ENCODE measurements around the gene PRPF31.

The PRPF31 gene, protein sequence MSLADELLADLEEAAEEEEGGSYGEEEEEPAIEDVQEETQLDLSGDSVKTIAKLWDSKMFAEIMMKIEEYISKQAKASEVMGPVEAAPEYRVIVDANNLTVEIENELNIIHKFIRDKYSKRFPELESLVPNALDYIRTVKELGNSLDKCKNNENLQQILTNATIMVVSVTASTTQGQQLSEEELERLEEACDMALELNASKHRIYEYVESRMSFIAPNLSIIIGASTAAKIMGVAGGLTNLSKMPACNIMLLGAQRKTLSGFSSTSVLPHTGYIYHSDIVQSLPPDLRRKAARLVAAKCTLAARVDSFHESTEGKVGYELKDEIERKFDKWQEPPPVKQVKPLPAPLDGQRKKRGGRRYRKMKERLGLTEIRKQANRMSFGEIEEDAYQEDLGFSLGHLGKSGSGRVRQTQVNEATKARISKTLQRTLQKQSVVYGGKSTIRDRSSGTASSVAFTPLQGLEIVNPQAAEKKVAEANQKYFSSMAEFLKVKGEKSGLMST

DNA sequence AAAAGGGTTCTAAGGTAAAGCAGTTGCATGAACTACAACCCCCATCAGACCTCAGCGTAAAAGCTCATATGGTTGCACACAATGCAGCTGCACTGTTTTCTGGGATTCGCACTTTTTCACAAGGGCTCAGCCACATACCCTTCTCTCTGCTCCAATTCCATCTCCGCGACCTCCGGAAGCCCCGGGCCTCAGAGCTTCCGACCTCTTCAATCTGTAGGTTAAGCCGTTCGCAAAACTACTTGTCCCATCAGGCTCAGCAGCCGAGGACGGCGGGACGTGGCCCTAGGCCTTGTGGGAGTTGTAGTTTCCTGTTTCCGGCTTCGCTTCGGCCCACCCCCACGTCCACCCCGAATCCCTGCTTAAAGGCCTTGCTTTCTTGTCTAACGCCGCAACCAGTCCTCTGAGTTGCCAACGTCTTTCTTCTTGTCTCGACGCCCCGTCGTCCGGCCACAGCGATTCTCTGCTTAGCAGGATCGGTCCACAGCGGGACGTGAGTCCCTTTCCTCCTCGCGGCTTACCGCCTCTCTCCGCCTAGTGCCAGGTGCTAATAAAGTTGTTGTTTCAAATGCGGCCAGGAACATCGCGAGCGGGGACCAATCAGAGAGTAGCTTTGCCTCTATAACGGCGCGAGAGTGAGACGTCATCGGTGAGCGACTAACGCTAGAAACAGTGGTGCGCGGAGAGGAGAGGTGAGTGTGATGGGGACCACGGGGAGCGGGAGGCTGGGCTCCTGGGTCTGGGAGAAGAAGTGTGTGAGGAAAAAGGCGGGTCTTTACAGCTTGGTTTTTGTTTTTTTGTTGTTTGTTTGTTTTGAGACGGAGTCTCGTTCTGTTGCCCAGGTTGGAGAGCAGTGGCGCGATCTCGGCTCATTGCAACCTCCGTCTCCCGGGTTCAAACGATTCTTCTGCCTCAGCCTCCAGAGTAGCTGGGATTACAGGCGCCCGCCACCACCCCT lies at the start of gene PRPF31, which contains the start of gene TFPT:
TSS of gene PRPF31 (plus strand) at position 646 of the 955 bp plus-strand sequence. CDS start 2,525 bp downstream, outside the sequence.
TSS of gene TFPT (minus strand) at position 549 of the 955 bp plus-strand sequence. CDS start at position 161, 388 bp downstream.
- H3K36me3 ChIP-seq (ENCODE audit: control insufficient read depth in 2 of 2, insufficient read depth in 2 of 2, low read length in 2 of 2) = peaks cover 14 to 18% of the 10 kb centered on the region in 2 donors

DNA sequence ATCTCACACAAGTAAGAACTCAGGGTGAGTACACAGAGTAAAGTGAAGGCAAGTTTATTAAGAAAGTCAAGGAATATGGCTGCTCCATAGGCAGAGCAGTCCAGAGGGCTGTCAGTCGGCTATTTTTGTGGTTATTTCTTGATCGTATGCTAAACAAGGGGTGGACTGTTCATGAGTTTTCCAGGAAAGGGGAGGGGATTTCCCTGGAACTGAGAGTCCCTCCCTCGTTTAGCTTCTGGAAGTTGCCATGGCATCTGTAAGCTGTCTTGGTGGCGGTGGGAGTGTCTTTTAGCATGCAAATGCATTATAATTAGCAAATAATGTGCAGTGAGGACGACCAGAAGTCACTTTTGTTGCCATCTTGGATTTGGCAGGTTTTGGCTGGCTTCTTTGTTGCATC lies 46.1 kb upstream of the PRPF31 start:
- no peaks in the 10 kb centered on the region for H3K27me3 ChIP-seq (ENCODE audit: control insufficient read depth in 2 of 2, insufficient read depth in 2 of 2, low read length in 2 of 2)
- peaks cover 0 to 6% of the 10 kb centered on the region in 2 donors for H3K9me3 ChIP-seq (ENCODE audit: control insufficient read depth in 2 of 2, low read length in 2 of 2)
- H3K4me3 ChIP-seq (ENCODE audit: low read length in 2 of 2) = no peak overlapping the region
- H3K9ac ChIP-seq (ENCODE audit: low read depth in 1 of 2, low read length in 2 of 2) = no peak overlapping the region
- no peak overlapping the region for H3K27ac ChIP-seq (ENCODE audit: low read depth in 2 of 2, low read length in 2 of 2)
- no peaks in the 10 kb centered on the region for H3K36me3 ChIP-seq (ENCODE audit: control insufficient read depth in 2 of 2, insufficient read depth in 2 of 2, low read length in 2 of 2)
- no peaks in the 10 kb centered on the region for H3K4me1 ChIP-seq (ENCODE audit: control insufficient read depth in 2 of 2, insufficient read depth in 2 of 2, low read length in 2 of 2)

More for the DNA sequence above, at the start of gene PRPF31, which contains the start of gene TFPT:
- Histone ChIP-seq H3K4me1 (ENCODE audit: control insufficient read depth in 2 of 2, insufficient read depth in 2 of 2, low read length in 2 of 2) (peaks cover 14 to 18% of the 10 kb centered on the region in 2 donors), H3K4me3 (ENCODE audit: low read length in 2 of 2) (peak within 1 kb of the TSS; percentile 94), H3K27me3 (ENCODE audit: control insufficient read depth in 2 of 2, insufficient read depth in 2 of 2, low read length in 2 of 2) (no peaks in the 10 kb centered on the region), H3K9ac (ENCODE audit: low read depth in 1 of 2, low read length in 2 of 2) (peak within 1 kb of the TSS; percentile 88 to 95), H3K27ac (ENCODE audit: low read depth in 2 of 2, low read length in 2 of 2) (peak within 1 kb of the TSS; percentile 90 to 94), H3K9me3 (ENCODE audit: control insufficient read depth in 2 of 2, low read length in 2 of 2) (no peaks in the 10 kb centered on the region)

DNA sequence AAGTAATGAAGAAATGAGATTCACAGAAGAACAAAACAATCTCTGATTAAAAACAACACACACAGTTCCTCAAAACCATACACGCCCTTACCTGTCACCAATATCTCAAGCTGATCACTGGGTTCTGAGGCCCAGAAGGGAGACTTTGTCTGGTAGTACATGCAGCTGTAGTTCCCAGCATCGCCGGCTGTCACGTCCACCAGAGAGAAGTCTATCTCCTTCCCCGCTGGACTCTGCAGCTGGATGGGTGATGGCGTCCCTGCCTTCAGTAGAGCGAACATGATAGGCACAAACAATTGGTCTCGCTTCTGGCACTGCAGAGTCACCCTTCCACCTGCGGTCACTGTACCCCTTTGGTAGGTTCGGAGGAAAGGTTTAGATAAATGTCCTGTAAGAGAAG lies 41.7 kb upstream of the PRPF31 start:
- H3K9ac ChIP-seq (ENCODE audit: low read depth in 1 of 2, low read length in 2 of 2) = no peak overlapping the region
- no peak overlapping the region for H3K27ac ChIP-seq (ENCODE audit: low read depth in 2 of 2, low read length in 2 of 2)
- H3K4me3 ChIP-seq (ENCODE audit: low read length in 2 of 2) = no peak overlapping the region
- no peaks in the 10 kb centered on the region for H3K36me3 ChIP-seq (ENCODE audit: control insufficient read depth in 2 of 2, insufficient read depth in 2 of 2, low read length in 2 of 2)
- peaks cover 0 to 6% of the 10 kb centered on the region in 2 donors for H3K9me3 ChIP-seq (ENCODE audit: control insufficient read depth in 2 of 2, low read length in 2 of 2)
- H3K4me1 ChIP-seq (ENCODE audit: control insufficient read depth in 2 of 2, insufficient read depth in 2 of 2, low read length in 2 of 2) = no peaks in the 10 kb centered on the region
- H3K27me3 ChIP-seq (ENCODE audit: control insufficient read depth in 2 of 2, insufficient read depth in 2 of 2, low read length in 2 of 2) = no peaks in the 10 kb centered on the region

DNA sequence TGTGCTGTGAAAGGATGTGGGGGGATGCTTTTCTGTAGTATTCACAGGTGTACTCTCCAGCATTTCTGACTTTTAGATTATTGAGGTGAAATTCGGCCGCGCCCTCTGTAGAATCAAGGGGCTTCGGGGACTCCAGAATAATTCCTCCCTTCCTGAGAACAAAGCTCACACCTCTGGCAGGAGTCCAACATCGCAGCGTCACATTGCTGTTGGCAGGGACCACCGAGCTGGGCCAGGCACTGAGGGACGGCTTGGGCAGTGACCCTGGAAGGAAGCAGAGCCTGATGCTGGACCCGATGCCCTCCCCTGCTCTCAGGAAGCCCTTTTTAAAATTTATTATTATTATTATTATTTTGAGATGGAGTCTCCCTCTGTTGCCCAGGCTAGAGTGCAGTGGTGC lies 40.7 kb upstream of the PRPF31 start:
- no peaks in the 10 kb centered on the region for H3K36me3 ChIP-seq (ENCODE audit: control insufficient read depth in 2 of 2, insufficient read depth in 2 of 2, low read length in 2 of 2)
- H3K4me1 ChIP-seq (ENCODE audit: control insufficient read depth in 2 of 2, insufficient read depth in 2 of 2, low read length in 2 of 2) = no peaks in the 10 kb centered on the region

DNA sequence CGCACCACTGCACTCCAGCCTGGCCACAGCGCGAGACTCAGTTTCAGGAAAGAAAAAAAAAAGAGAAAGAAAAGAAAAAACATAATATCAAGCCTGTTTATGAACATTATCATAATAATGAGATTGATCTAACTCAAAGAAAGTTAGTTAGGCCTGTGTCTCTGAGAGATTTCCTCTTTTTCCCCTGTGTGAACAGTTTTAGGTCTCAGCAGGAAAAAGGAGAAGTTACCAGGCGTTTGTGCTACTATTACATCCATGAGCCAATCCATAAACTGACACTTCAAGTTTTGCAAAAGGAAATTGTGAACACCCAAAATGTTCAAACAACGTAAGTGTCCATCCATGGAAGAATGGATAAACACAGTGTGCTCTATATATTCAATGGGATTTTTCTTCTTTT lies 38.2 kb upstream of the PRPF31 start:
- no peak overlapping the region for H3K4me3 ChIP-seq (ENCODE audit: low read length in 2 of 2)
- no peaks in the 10 kb centered on the region for H3K4me1 ChIP-seq (ENCODE audit: control insufficient read depth in 2 of 2, insufficient read depth in 2 of 2, low read length in 2 of 2)
- H3K27ac ChIP-seq (ENCODE audit: low read depth in 2 of 2, low read length in 2 of 2) = no peak overlapping the region
- peaks cover 0 to 4% of the 10 kb centered on the region in 2 donors for H3K9me3 ChIP-seq (ENCODE audit: control insufficient read depth in 2 of 2, low read length in 2 of 2)
- no peaks in the 10 kb centered on the region for H3K27me3 ChIP-seq (ENCODE audit: control insufficient read depth in 2 of 2, insufficient read depth in 2 of 2, low read length in 2 of 2)
- H3K9ac ChIP-seq (ENCODE audit: low read depth in 1 of 2, low read length in 2 of 2) = no peak overlapping the region
- no peaks in the 10 kb centered on the region for H3K36me3 ChIP-seq (ENCODE audit: control insufficient read depth in 2 of 2, insufficient read depth in 2 of 2, low read length in 2 of 2)

More for the DNA sequence above, 40.7 kb upstream of the PRPF31 start:
- no peaks in the 10 kb centered on the region for H3K27me3 ChIP-seq (ENCODE audit: control insufficient read depth in 2 of 2, insufficient read depth in 2 of 2, low read length in 2 of 2)
- H3K9me3 ChIP-seq (ENCODE audit: control insufficient read depth in 2 of 2, low read length in 2 of 2) = peaks cover 0 to 2% of the 10 kb centered on the region in 2 donors
- no peak overlapping the region for H3K27ac ChIP-seq (ENCODE audit: low read depth in 2 of 2, low read length in 2 of 2)
- H3K4me3 ChIP-seq (ENCODE audit: low read length in 2 of 2) = no peak overlapping the region
- no peak overlapping the region for H3K9ac ChIP-seq (ENCODE audit: low read depth in 1 of 2, low read length in 2 of 2)

DNA sequence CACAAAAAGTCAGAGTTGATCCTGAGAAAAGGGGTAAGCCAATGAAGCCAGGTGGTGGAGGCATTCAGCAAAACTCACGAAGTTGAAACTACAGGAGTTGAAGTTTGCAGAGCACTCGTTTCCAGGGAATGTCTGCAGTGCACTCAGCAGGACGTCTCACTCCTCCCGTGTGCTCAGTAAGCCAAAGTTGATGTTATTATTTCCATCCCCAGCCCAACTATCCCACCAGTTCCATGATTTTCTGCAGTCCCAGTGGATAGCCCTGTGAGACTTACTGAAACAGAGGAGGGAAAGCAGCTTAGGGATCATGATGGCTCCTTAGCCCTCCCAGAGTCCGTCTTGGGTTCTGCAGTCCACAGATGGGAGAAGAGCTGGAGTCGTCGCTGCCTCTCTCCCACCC lies 34.5 kb upstream of the PRPF31 start, which contains the start of gene TARM1:
TSS of gene TARM1 (minus strand) at position 334 of the 400 bp plus-strand sequence. CDS start at position 309, 25 bp downstream.
- peaks cover 0 to 6% of the 10 kb centered on the region in 2 donors for H3K9me3 ChIP-seq (ENCODE audit: control insufficient read depth in 2 of 2, low read length in 2 of 2)
- H3K27ac ChIP-seq (ENCODE audit: low read depth in 2 of 2, low read length in 2 of 2) = no peak within 1 kb of the TSS
- no peaks in the 10 kb centered on the region for H3K36me3 ChIP-seq (ENCODE audit: control insufficient read depth in 2 of 2, insufficient read depth in 2 of 2, low read length in 2 of 2)
- no peaks in the 10 kb centered on the region for H3K4me1 ChIP-seq (ENCODE audit: control insufficient read depth in 2 of 2, insufficient read depth in 2 of 2, low read length in 2 of 2)
- no peaks in the 10 kb centered on the region for H3K27me3 ChIP-seq (ENCODE audit: control insufficient read depth in 2 of 2, insufficient read depth in 2 of 2, low read length in 2 of 2)
- no peak within 1 kb of the TSS for H3K4me3 ChIP-seq (ENCODE audit: low read length in 2 of 2)
- no peak within 1 kb of the TSS for H3K9ac ChIP-seq (ENCODE audit: low read depth in 1 of 2, low read length in 2 of 2)

DNA sequence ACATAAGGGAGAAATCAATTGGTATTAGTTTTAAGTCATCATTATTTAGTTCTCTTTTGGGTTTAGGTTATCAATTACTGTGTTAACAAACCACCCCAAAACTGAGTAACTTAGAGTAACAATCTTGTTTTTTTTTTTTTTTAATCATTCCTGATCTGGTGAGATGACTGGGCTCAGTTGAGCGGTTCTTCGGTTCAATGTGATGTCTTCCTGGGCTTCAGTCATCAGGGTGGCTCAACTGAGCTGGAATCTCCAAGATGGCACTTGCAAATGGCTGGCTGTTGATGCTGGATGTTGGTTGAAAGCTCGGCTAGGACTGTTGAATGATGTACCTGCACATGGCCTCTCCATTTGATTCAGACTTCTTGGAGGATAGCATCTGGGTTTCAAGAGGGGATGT lies 31.1 kb upstream of the PRPF31 start:
- Histone ChIP-seq H3K4me1 (ENCODE audit: control insufficient read depth in 2 of 2, insufficient read depth in 2 of 2, low read length in 2 of 2) (no peaks in the 10 kb centered on the region), H3K9me3 (ENCODE audit: control insufficient read depth in 2 of 2, low read length in 2 of 2) (peaks cover 0 to 6% of the 10 kb centered on the region in 2 donors), H3K36me3 (ENCODE audit: control insufficient read depth in 2 of 2, insufficient read depth in 2 of 2, low read length in 2 of 2) (no peaks in the 10 kb centered on the region), H3K4me3 (ENCODE audit: low read length in 2 of 2) (no peak overlapping the region), H3K27me3 (ENCODE audit: control insufficient read depth in 2 of 2, insufficient read depth in 2 of 2, low read length in 2 of 2) (no peaks in the 10 kb centered on the region), H3K27ac (ENCODE audit: low read depth in 2 of 2, low read length in 2 of 2) (no peak overlapping the region), H3K9ac (ENCODE audit: low read depth in 1 of 2, low read length in 2 of 2) (no peak overlapping the region)

DNA sequence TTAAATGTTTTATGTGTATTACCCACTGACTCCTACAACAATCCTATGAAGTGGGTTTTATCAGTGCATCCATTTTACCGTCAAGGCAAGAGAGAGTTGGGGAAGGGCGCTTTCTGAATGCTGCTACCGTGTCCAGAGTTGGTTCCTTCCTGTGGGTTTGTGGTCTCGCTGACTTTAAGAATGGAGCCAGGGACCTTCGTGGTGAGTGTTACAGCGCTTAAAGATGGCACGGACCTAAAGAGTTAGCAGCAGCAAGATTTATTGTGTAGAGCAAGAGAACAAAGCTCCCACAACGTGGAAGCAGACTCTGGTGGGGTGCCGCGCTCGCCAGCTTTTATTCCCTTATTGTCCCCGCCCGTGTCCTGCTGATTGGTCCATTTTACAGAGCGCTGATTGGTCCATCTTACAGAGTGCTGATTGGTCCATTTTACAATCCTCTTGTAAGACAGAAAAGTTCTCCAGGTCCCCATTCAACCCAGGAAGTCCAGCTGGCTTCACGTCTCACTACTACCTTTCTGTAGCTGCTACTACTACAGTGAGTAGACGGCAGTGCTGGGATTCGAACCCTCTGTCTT lies 21.0 kb upstream of the PRPF31 start:
- Histone ChIP-seq H3K9ac (ENCODE audit: low read depth in 1 of 2, low read length in 2 of 2) (no peak overlapping the region), H3K27me3 (ENCODE audit: control insufficient read depth in 2 of 2, insufficient read depth in 2 of 2, low read length in 2 of 2) (peaks cover 4 to 11% of the 10 kb centered on the region in 2 donors), H3K36me3 (ENCODE audit: control insufficient read depth in 2 of 2, insufficient read depth in 2 of 2, low read length in 2 of 2) (no peaks in the 10 kb centered on the region), H3K9me3 (ENCODE audit: control insufficient read depth in 2 of 2, low read length in 2 of 2) (no peaks in the 10 kb centered on the region), H3K27ac (ENCODE audit: low read depth in 2 of 2, low read length in 2 of 2) (no peak overlapping the region), H3K4me1 (ENCODE audit: control insufficient read depth in 2 of 2, insufficient read depth in 2 of 2, low read length in 2 of 2) (peaks cover 4 to 6% of the 10 kb centered on the region in 2 donors), H3K4me3 (ENCODE audit: low read length in 2 of 2) (no peak overlapping the region)

DNA sequence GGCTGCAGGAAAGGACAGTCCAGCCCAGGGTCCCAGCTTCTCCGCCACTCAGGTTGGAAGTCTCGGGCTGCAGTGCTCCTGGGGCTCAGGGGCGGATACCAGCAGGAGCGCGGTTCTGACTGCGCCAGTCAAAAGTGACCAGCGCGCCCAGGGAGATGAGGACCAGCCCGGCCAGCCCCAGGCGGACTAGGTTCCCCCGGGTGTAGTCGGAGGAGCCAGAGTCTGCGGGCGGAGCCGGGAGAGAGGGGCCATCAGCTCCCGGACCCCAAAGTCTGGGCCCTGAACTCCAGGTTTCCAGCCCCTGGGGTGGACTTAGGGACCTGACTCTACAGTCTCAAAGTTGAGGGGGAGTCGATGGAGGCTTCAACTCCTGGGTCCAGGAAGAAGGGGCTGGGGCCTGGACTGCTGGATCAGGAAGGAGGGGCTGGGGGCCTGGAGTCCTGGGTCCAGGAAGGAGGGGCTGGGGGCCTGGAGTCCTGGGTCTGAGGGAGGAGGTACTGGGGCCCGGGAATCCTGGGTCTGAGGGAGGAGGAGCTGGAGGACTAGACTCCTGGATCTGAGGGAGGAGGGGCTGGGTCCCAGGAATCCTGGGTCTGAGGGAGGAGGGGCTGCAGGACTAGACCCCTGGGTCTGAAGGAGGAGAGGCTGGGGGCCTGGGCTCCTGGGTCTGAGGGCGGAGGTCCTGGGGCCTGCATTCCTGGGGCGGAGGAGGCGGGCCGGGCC lies 20.3 kb upstream of the PRPF31 start:
- Histone ChIP-seq H3K4me1 (ENCODE audit: control insufficient read depth in 2 of 2, insufficient read depth in 2 of 2, low read length in 2 of 2) (peaks cover 4 to 6% of the 10 kb centered on the region in 2 donors), H3K27me3 (ENCODE audit: control insufficient read depth in 2 of 2, insufficient read depth in 2 of 2, low read length in 2 of 2) (peaks cover 4 to 11% of the 10 kb centered on the region in 2 donors), H3K9ac (ENCODE audit: low read depth in 1 of 2, low read length in 2 of 2) (peak overlapping the region in 1 of 2 donors; percentile 29), H3K36me3 (ENCODE audit: control insufficient read depth in 2 of 2, insufficient read depth in 2 of 2, low read length in 2 of 2) (no peaks in the 10 kb centered on the region), H3K4me3 (ENCODE audit: low read length in 2 of 2) (peak overlapping the region in 1 of 2 donors; percentile 19), H3K27ac (ENCODE audit: low read depth in 2 of 2, low read length in 2 of 2) (no peak overlapping the region), H3K9me3 (ENCODE audit: control insufficient read depth in 2 of 2, low read length in 2 of 2) (no peaks in the 10 kb centered on the region)

All from mucosa of rectum (tissue), 2 donors.